ENCODE data around the gene SCRN2.

The SCRN2 gene

GRCh38 chr17:47872019-47872650 lies 31.1 kb upstream of the SCRN2 start:
- no peak for DNase-seq (ENCODE audit: low read depth)

- no peak for DNase-seq (ENCODE audit: low read depth)
Measured at GRCh38 chr17:47871048-47871447, 30.0 kb upstream of the SCRN2 start.

DNA sequence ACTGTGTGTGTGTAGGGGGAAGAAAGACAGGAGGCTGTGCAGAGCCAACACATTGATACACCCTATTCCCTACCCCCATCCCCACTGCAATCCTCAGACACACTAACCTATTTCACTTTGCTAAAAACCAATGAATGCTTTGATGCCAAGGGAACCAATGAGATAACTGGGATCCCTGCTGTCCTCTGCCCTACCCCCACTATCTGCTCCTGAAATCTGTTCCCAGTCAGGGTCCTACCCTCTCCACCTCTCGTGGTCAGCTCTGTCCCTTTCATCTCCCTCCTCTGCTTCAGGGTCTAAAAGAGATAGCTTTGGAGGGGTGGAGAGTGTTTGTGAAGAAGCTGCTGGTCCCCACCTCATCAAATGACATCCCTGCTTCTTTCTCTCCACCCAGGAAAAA lies 29.0 kb upstream of the SCRN2 start:
- DNase-seq (ENCODE audit: low read depth) = no peak

- no peak for DNase-seq (ENCODE audit: low read depth)
Measured at GRCh38 chr17:47869114-47869513, 28.0 kb upstream of the SCRN2 start.

- no peak for DNase-seq (ENCODE audit: low read depth)
Measured at GRCh38 chr17:47867813-47868533, 26.9 kb upstream of the SCRN2 start.

GRCh38 chr17:47866941-47867340 lies 25.9 kb upstream of the SCRN2 start:
- DNase-seq (ENCODE audit: low read depth) = no peak

- no peak for DNase-seq (ENCODE audit: low read depth)
Measured at GRCh38 chr17:47864791-47865216, 23.7 kb upstream of the SCRN2 start.

- DNase-seq (ENCODE audit: low read depth) = no peak
Measured at GRCh38 chr17:47862621-47863440, 21.8 kb upstream of the SCRN2 start.

DNA sequence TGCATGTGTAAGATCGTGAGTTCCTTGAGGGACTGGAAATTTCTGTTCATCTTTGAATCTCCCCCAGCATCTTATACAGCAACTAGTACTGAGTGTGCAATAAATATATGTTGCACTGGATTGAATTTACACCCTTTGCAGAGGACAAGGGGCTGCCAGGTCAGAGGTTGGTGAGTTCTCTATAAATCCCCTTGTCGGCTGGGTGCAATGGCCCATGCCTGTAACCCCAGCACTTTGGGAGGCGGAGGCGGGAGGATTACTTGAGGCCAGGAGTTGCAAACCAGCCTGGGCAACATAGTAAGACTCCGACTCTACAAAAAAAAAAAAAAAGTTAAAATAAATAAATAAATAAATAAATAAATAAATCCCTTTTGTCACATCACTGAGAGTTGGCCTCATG lies 19.3 kb upstream of the SCRN2 start:
- DNase-seq (ENCODE audit: low read depth) = no peak

DNA sequence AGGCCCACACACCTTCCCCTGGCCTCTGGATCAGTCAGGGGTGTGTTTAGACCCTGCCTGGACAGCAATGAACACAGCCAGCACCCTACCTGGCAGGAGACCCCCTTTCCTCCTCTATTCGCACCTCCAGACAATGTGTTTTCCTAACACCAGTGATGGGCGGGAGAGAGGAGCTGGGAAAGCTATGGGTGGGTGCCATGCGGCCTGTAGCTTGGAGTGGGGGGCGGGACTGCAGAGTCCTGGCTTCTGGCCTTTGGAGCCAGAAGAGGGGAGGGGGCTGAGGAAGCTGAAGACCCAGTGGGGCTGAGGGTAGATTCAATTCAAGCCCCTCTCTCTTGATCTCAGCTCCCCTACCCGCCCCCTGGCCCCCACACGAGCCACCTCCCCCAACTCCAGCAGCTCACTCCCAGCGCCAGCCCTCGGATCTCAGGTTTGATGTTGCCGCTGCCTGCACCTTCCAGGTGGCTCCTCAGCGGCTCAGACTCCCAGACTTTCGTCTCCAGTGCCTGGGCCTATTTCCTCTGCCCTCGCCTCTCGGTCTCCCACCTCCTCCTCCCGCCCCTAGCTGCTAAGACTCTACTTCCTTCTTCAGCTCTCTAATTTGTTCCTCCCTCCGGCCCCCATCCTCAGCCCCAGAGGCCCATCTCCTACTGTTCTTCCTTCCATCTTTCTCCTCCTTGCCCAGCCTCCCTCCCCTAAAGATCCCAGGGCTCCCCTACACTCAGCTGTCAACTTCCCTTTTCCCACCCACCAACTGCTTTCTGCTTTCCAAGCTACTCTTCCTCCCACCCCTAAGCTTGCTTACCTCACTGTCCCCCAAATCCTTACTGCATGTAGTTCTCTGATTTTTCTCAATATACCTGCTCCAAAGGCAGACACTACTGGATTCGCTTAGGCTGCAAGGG lies 16.7 kb upstream of the SCRN2 start:
- DNase-seq (ENCODE audit: low read depth) = no peak

GRCh38 chr17:47856830-47857229 lies 15.8 kb upstream of the SCRN2 start:
- no peak for DNase-seq (ENCODE audit: low read depth)

DNA sequence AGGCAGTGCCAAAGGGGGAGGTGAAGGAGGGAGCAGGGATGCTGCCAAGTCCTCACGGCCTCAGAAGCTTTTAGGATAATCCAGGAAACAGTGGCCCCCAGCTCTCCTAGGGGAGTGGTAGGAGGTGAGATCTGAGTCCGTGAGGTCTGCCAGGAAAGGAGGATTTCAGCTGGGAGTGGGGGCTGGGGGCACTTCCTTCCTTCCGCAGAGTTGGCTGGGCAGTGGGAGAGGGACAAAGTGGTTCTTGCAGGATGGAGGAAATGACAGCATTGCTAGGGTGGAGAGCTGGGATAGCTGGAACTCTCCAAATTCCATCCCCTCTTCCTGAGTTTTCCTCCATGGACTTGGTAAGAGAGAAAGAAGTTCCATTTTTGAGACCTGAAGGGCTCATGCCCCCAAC lies 14.7 kb upstream of the SCRN2 start:
- no peak for DNase-seq (ENCODE audit: low read depth)

DNA sequence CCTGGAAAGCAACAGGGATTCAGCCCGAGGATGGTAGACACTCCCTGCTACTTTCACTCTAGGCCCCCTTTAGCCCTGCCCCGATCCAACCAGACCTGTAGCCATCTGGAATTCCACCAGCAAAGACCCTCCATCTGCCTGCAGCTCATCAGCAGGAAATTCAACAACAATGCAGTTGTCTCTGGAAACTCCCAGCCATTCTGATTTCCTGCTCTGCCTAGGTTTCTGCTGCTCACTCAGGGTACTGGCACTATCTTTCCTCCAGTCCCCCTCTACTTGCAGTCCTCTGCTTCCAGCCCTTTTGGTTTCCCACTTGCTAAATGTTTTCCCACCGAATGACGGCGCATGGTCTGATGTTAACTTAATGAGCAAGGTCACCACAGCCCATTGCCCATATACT lies 12.5 kb upstream of the SCRN2 start:
- no peak for DNase-seq (ENCODE audit: low read depth)

DNA sequence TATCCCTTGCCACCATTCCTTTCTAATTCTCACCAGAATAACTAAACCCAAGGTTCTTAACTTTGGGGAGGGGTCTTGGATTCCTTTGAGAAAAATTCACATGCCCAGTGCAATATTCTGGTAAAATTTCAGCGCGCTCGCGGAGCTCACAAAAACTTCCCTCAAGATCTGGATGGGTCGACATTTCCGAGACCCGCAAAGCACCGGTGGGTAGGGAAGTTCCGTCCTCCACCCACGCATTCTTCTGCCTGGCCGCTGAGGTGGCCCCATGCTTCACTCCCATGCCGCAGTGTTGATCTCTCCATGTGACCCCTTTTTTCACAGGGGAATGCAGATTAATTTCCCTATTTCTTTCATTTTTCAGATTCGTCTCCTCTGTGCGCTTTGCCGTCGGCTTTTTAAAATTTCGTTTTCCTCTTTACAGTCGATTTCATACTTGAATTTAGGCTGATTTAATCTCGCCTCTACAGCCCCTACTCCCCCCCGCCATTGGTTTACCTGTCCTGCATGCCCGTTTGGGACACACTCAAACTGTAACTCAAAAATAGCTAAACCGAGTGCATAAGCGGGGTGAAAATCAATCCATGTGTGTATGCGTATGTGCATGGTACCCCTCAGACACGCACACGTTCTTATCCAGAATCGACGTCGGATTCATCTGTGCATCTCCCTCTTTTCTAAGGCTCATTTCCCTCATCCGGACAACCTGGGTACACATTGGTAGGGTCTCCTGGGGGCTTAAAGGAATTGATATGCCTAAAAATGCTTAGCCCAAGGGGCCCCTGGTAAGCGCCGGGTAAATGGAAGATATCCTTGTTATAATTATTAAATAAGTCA lies 11.3 kb upstream of the SCRN2 start:
- no peak for DNase-seq (ENCODE audit: low read depth)

GRCh38 chr17:47851764-47852112 lies 10.7 kb upstream of the SCRN2 start:
- DNase-seq (ENCODE audit: low read depth) = no peak

DNA sequence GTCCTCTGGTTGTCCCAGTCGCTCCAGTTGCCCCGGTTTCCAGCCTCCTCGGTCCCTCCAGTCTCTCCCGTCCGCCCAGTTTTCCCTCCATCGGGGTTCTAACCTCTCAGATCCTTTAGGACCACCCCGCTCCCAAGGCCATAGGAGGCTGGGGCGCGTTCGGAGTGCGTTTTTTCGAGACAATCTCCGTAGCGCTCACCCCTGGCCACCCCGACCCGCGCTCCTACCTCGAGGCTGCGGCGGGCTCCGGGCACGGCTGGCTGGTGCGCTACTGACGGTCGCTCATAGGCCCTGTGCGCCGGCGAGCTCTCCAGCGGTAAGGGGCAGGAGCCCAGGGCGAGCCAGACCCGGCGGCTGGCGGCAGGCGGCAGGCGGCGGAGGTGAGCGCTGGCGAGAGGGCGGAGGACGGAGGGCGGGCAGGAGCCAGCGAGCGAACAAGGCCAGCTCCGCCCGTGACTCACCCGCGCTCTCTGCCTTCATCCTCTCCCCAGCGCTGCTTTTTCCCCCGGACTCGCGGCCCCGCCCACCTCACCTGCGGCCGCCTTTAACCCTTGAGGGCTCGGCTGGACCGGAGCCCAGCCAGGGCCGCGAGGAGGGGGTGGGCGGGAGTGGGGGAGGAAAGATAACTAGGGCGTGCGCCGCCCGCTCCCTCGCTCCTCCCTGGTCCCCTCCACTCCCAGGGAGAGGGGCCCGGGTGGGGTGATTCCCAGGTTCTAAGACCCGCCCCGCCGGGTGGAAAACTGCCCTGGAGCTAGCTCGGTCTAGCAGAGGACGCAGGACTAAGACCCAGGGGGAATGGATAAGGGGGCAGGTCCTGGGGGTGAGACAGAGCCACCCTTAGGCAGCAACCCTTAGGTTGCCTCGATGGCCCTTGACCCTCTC lies 9.9 kb upstream of the SCRN2 start, which contains the start of gene SP6:
SP6 (minus strand) TSS at position 472 of the 882 bp plus-strand sequence. CDS start 2,734 bp downstream, outside the sequence.
- DNase-seq (ENCODE audit: low read depth) = peak; percentile 30

DNA sequence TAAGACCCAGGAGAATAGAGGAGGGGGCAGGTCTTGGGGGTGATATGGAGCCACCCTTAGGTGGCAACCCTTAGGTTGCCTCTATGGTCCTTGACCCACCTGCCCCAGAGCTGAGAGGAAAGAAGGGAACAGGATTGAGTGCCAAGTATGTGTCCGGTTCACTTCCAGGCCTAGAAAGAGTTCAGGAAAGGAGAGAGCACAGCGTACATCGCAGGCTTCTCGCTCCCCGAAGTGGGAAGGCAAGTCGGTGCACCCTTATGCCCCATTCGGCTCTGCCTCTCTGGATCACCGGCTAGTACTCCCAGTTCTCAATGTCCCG lies 9.3 kb upstream of the SCRN2 start:
- DNase-seq (ENCODE audit: low read depth) = no peak

GRCh38 chr17:47848198-47848513 lies 7.1 kb upstream of the SCRN2 start:
- DNase-seq (ENCODE audit: low read depth) = no peak

- DNase-seq (ENCODE audit: low read depth) = no peak
Measured at GRCh38 chr17:47847341-47848197, 6.5 kb upstream of the SCRN2 start.

Measured in T-helper 22 cell (primary cell).